ENCODE results near the gene ZNF418. TPM values are rescaled to one million over a fixed set of nuclear protein-coding genes. Genes with fewer than 3 reads are reported as not detected.
"Not testable (repeated sequence)": the region's sequence is repeated elsewhere in the genome, so short reads cannot be mapped to it uniquely, and the experiment has no call there.

Gene ZNF418
- total and polyA plus RNA-seq, 3 donors from 2014 or later = 10.4 to 22.0 (median 16.6) TPM

GRCh38 chr19:57887195-57887941 is 47.8 kb downstream of the ZNF418 start:
- Histone ChIP-seq H3K36me3 (ENCODE audit: low read depth, missing control alignments) (no peaks in the 10 kb centered on the region), H3K4me3 (peak overlapping the region in 1 of 2 donors; percentile 91), H3K9me3 (no peaks in the 10 kb centered on the region), H3K27ac (no peak overlapping the region), H3K27me3 (no peaks in the 10 kb centered on the region), H3K4me1 (peaks cover 2% of the 10 kb centered on the region)
- intact Hi-C loops (cut with DNase I; ENCODE audit: low total_unique reads) = no loop called here
- peak; percentile 31 for DNase-seq
- TF ChIP-seq CTCF (IDR thresholded peaks at IDR 0.05) = no peak
- TF ChIP-seq POLR2A (IDR thresholded peaks at IDR 0.05) = no peak
- WGBS, 2 donors = 13 to 15% methylated on average over 6 of the region's 6 CpGs

GRCh38 chr19:57886046-57886445 is 49.2 kb downstream of the ZNF418 start:
- TF ChIP-seq POLR2A (IDR thresholded peaks at IDR 0.05) (no peak), CTCF (IDR thresholded peaks at IDR 0.05) (no peak)
- no peak overlapping the region for H3K27ac ChIP-seq
- H3K9me3 ChIP-seq = no peaks in the 10 kb centered on the region
- no peaks in the 10 kb centered on the region for H3K27me3 ChIP-seq
- 75 to 86% methylated on average over 3 of the region's 3 CpGs for WGBS, 2 donors
- H3K4me3 ChIP-seq = no peak overlapping the region
- DNase-seq = no peak
- H3K36me3 ChIP-seq (ENCODE audit: low read depth, missing control alignments) = no peaks in the 10 kb centered on the region
- peaks cover 2% of the 10 kb centered on the region for H3K4me1 ChIP-seq
- intact Hi-C loops (cut with DNase I; ENCODE audit: low total_unique reads) = no loop called here

GRCh38 chr19:57873883-57874799 is 61.1 kb downstream of the ZNF418 start:
- H3K4me3 ChIP-seq; H3K27ac ChIP-seq; intact Hi-C loops (cut with DNase I; ENCODE audit: low total_unique reads); H3K36me3 ChIP-seq (ENCODE audit: low read depth, missing control alignments); DNase-seq; H3K9me3 ChIP-seq; H3K27me3 ChIP-seq; H3K4me1 ChIP-seq: not testable (repeated sequence)
- WGBS, 2 donors = 85 to 94% methylated on average over 8 of the region's 8 CpGs

- H3K27ac ChIP-seq = no peak overlapping the region
- no peak overlapping the region for H3K4me3 ChIP-seq
- intact Hi-C loops (cut with DNase I; ENCODE audit: low total_unique reads) = no loop called here
- no peaks in the 10 kb centered on the region for H3K4me1 ChIP-seq
- H3K27me3 ChIP-seq = no peaks in the 10 kb centered on the region
- no peak for DNase-seq
- H3K36me3 ChIP-seq (ENCODE audit: low read depth, missing control alignments) = no peaks in the 10 kb centered on the region
- TF ChIP-seq CTCF (IDR thresholded peaks at IDR 0.05) = no peak
- no peaks in the 10 kb centered on the region for H3K9me3 ChIP-seq
These were observed 62.8 kb downstream of the ZNF418 start for GRCh38 chr19:57872450-57872849.

Other genes starting within 250 kb of the ZNF418 start
- 1 to 10 TPM; 1.1 to 6.8 TPM for gene ZNF154, start 226.2 kb downstream of the ZNF418 start, total RNA-seq
- gene ZNF154, start 226.2 kb downstream of the ZNF418 start, polyA plus RNA-seq (ENCODE audit: insufficient read depth, low read depth, low replicate concordance) = 3.3 TPM
- 10 to 100 TPM; 14.3 to 14.4 TPM for gene ZNF671, start 207.8 kb downstream of the ZNF418 start, total RNA-seq
- gene ZNF671, start 207.8 kb downstream of the ZNF418 start, polyA plus RNA-seq (ENCODE audit: insufficient read depth, low read depth, low replicate concordance) = 15.1 TPM
- gene ZNF776, start 188.6 kb downstream of the ZNF418 start, total RNA-seq = 10 to 100 TPM; 21.7 to 31.0 TPM
- gene ZNF776, start 188.6 kb downstream of the ZNF418 start, polyA plus RNA-seq (ENCODE audit: insufficient read depth, low read depth, low replicate concordance) = 11.8 TPM
- 10 to 100 TPM; 20.3 to 28.3 TPM for gene ZNF586, start 165.7 kb downstream of the ZNF418 start, total RNA-seq
- gene ZNF586, start 165.7 kb downstream of the ZNF418 start, polyA plus RNA-seq (ENCODE audit: insufficient read depth, low read depth, low replicate concordance) = 6.7 TPM
- 10 to 100 TPM in 1 of 2 donors, 1 to 10 TPM in 1; 9.5 to 11.4 TPM for gene ZNF552, start 120.5 kb downstream of the ZNF418 start, total RNA-seq
- 4.4 TPM for gene ZNF552, start 120.5 kb downstream of the ZNF418 start, polyA plus RNA-seq (ENCODE audit: insufficient read depth, low read depth, low replicate concordance)
- gene ZNF587B, start 105.1 kb downstream of the ZNF418 start, total RNA-seq = 10 to 100 TPM; 38.7 to 41.2 TPM
- gene ZNF587B, start 105.1 kb downstream of the ZNF418 start, polyA plus RNA-seq (ENCODE audit: insufficient read depth, low read depth, low replicate concordance) = 11.8 TPM
- gene ZNF587, start 85.5 kb downstream of the ZNF418 start, total RNA-seq = 10 to 100 TPM; 30.8 to 31.2 TPM
- gene ZNF587, start 85.5 kb downstream of the ZNF418 start, polyA plus RNA-seq (ENCODE audit: insufficient read depth, low read depth, low replicate concordance) = 21.4 TPM
- gene ZNF814, start 46.4 kb downstream of the ZNF418 start, total RNA-seq = 10 to 100 TPM; 38.4 to 54.8 TPM
- gene ZNF814, start 46.4 kb downstream of the ZNF418 start, polyA plus RNA-seq (ENCODE audit: insufficient read depth, low read depth, low replicate concordance) = 21.8 TPM
- 10 to 100 TPM; 19.8 to 20.2 TPM for gene ZNF417, start 18.8 kb downstream of the ZNF418 start, total RNA-seq
- 13.4 TPM for gene ZNF417, start 18.8 kb downstream of the ZNF418 start, polyA plus RNA-seq (ENCODE audit: insufficient read depth, low read depth, low replicate concordance)
- gene ZNF256, start 12.3 kb upstream of the ZNF418 start, total RNA-seq = 10 to 100 TPM; 13.3 to 15.7 TPM
- gene ZNF256, start 12.3 kb upstream of the ZNF418 start, polyA plus RNA-seq (ENCODE audit: insufficient read depth, low read depth, low replicate concordance) = 7.8 TPM
- 1 to 10 TPM; 3.5 to 8.7 TPM for gene C19orf18, start 39.1 kb upstream of the ZNF418 start, total RNA-seq
- 9.8 TPM for gene C19orf18, start 39.1 kb upstream of the ZNF418 start, polyA plus RNA-seq (ENCODE audit: insufficient read depth, low read depth, low replicate concordance)
- 10 to 100 TPM; 30.2 to 73.9 TPM for gene ZNF606, start 67.4 kb upstream of the ZNF418 start, total RNA-seq
- gene ZNF606, start 67.4 kb upstream of the ZNF418 start, polyA plus RNA-seq (ENCODE audit: insufficient read depth, low read depth, low replicate concordance) = 12.1 TPM
- gene ZSCAN1, start 98.6 kb upstream of the ZNF418 start, total RNA-seq = 1 to 10 TPM; 5.9 to 6.5 TPM
- gene ZSCAN1, start 98.6 kb upstream of the ZNF418 start, polyA plus RNA-seq (ENCODE audit: insufficient read depth, low read depth, low replicate concordance) = 8.0 TPM
- gene ZNF135, start 123.9 kb upstream of the ZNF418 start, total RNA-seq = 10 to 100 TPM; 19.1 to 33.7 TPM
- 14.5 TPM for gene ZNF135, start 123.9 kb upstream of the ZNF418 start, polyA plus RNA-seq (ENCODE audit: insufficient read depth, low read depth, low replicate concordance)
- gene ZSCAN18, start 162.8 kb upstream of the ZNF418 start, total RNA-seq = 100 to 1,000 TPM; 150 to 169 TPM
- gene ZSCAN18, start 162.8 kb upstream of the ZNF418 start, polyA plus RNA-seq (ENCODE audit: insufficient read depth, low read depth, low replicate concordance) = 95.1 TPM
- 10 to 100 TPM; 19.8 to 20.7 TPM for gene ZNF329, start 215.4 kb upstream of the ZNF418 start, total RNA-seq
- 24.2 TPM for gene ZNF329, start 215.4 kb upstream of the ZNF418 start, polyA plus RNA-seq (ENCODE audit: insufficient read depth, low read depth, low replicate concordance)
- 10 to 100 TPM; 42.6 to 48.0 TPM for gene ZNF274, start 247.7 kb upstream of the ZNF418 start, total RNA-seq
- gene ZNF274, start 247.7 kb upstream of the ZNF418 start, polyA plus RNA-seq (ENCODE audit: insufficient read depth, low read depth, low replicate concordance) = 34.2 TPM

Measured in testis (tissue), 3 donors.